ENCODE measurements around the gene RAB11FIP3.

DNA sequence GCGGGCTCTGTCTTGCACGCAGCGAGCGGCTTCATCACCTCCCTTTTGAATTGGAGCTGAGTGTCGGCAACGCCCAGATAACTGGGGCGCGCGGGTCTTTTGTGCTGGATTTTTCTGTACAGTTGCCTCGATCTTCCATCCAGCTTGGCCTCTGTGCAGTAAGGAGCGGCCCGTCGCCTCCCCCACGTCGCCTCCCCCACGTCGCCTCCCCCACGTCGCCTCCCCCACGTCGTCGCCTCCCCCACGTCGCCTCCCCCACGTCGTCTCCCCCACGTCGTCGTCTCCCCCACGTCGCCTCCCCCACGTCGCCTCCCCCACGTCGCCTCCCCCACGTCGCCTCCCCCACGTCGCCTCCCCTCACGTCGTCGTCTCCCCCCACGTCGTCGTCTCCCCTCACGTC is 119.1 kb downstream of the RAB11FIP3 start:
- TF ChIP-seq, protein P1, sequence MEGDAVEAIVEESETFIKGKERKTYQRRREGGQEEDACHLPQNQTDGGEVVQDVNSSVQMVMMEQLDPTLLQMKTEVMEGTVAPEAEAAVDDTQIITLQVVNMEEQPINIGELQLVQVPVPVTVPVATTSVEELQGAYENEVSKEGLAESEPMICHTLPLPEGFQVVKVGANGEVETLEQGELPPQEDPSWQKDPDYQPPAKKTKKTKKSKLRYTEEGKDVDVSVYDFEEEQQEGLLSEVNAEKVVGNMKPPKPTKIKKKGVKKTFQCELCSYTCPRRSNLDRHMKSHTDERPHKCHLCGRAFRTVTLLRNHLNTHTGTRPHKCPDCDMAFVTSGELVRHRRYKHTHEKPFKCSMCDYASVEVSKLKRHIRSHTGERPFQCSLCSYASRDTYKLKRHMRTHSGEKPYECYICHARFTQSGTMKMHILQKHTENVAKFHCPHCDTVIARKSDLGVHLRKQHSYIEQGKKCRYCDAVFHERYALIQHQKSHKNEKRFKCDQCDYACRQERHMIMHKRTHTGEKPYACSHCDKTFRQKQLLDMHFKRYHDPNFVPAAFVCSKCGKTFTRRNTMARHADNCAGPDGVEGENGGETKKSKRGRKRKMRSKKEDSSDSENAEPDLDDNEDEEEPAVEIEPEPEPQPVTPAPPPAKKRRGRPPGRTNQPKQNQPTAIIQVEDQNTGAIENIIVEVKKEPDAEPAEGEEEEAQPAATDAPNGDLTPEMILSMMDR (IDR thresholded peaks at IDR 0.05; ENCODE audit: low read depth, low read length), result no peak
- no peak for TF ChIP-seq EZH2phosphoT487 (IDR thresholded peaks at IDR 0.05; ENCODE audit: low read depth)
